ENCODE results near the gene POLR3E.

Gene POLR3E

GRCh38 chr16:22284637-22285036 lies 12.6 kb upstream of the POLR3E start:
- ATAC-seq: no peak
- TF ChIP-seq ZFP3 (CRISPR knock-in tag; IDR thresholded peaks at IDR 0.05) (no peak), TCF4 (CRISPR knock-in tag; IDR thresholded peaks at IDR 0.05; ENCODE audit: borderline replicate concordance) (no peak), SNAI2 (CRISPR knock-in tag; IDR thresholded peaks at IDR 0.05) (no peak), TOX (CRISPR knock-in tag; IDR thresholded peaks at IDR 0.05; ENCODE audit: borderline replicate concordance) (no peak), TSHZ2 (CRISPR knock-in tag; IDR thresholded peaks at IDR 0.05) (no peak), ZNF70 (CRISPR knock-in tag; IDR thresholded peaks at IDR 0.05) (no peak), CSDC2 (CRISPR knock-in tag; IDR thresholded peaks at IDR 0.05) (no peak), BACH2 (CRISPR knock-in tag; IDR thresholded peaks at IDR 0.05; ENCODE audit: borderline replicate concordance) (no peak), ZC3H10 (CRISPR knock-in tag; IDR thresholded peaks at IDR 0.05) (no peak)
- TF ChIP-seq, protein P1, sequence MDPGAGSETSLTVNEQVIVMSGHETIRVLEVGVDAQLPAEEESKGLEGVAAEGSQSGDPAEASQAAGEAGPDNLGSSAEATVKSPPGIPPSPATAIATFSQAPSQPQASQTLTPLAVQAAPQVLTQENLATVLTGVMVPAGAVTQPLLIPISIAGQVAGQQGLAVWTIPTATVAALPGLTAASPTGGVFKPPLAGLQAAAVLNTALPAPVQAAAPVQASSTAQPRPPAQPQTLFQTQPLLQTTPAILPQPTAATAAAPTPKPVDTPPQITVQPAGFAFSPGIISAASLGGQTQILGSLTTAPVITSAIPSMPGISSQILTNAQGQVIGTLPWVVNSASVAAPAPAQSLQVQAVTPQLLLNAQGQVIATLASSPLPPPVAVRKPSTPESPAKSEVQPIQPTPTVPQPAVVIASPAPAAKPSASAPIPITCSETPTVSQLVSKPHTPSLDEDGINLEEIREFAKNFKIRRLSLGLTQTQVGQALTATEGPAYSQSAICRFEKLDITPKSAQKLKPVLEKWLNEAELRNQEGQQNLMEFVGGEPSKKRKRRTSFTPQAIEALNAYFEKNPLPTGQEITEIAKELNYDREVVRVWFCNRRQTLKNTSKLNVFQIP (CRISPR knock-in tag; IDR thresholded peaks at IDR 0.05; ENCODE audit: borderline replicate concordance, low read depth): no peak

DNA sequence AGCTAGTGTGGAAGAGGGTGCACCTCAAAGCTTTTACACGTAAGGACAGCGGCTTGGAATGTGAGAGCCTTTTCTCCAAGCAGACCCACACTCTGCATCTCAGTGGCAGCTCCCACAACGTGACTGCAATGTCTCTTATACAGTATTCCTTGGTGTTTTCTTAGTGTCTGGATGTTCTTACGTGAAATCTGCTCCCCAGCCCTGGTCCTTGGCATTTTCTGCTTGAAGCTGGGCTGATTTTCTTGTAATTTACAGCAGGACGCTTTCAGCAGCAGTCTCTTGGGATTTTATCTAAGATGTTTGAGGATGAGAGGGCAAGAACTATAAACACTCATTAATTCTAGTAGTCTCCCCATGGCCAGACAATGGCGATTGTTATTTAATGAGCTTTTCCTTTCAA lies 12.1 kb upstream of the POLR3E start:
- TF ChIP-seq CSRNP3 (CRISPR knock-in tag; IDR thresholded peaks at IDR 0.05) (no peak), ZFP30 (CRISPR knock-in tag; IDR thresholded peaks at IDR 0.05) (no peak), ZFP3 (CRISPR knock-in tag; IDR thresholded peaks at IDR 0.05) (no peak), TOX (CRISPR knock-in tag; IDR thresholded peaks at IDR 0.05; ENCODE audit: borderline replicate concordance) (no peak)

DNA sequence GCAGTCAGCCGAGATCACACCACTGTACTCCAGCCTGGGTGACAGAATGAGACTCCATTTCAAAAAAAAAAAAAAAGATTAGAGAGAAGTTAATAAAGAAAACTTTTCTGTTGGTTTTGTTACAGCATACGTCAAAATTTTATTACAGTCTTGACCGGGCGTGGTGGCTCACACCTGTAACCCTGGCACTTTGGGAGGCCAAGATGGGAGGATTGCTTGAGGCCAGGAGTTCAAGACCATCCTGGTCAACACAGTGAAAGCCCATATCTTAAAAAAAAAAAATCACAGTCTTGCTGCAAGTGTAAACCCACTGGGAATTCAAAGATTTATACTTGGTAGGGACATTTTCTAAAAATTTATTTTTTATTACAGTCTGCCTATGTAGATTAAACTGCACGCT lies 6.2 kb upstream of the POLR3E start:
- TF ChIP-seq CSDC2 (CRISPR knock-in tag; IDR thresholded peaks at IDR 0.05): no peak
- no peak for TF ChIP-seq ZNF70 (CRISPR knock-in tag; IDR thresholded peaks at IDR 0.05)
- TF ChIP-seq TCF4 (CRISPR knock-in tag; IDR thresholded peaks at IDR 0.05; ENCODE audit: borderline replicate concordance): no peak
- no peak for TF ChIP-seq PPARA (CRISPR knock-in tag; IDR thresholded peaks at IDR 0.05; ENCODE audit: borderline replicate concordance)
- TF ChIP-seq ZNF8 (CRISPR knock-in tag; IDR thresholded peaks at IDR 0.05): no peak
- TF ChIP-seq ZFP30 (CRISPR knock-in tag; IDR thresholded peaks at IDR 0.05): no peak
- TF ChIP-seq, protein P1 (CRISPR knock-in tag; IDR thresholded peaks at IDR 0.05; ENCODE audit: borderline replicate concordance, low read depth): no peak
- TF ChIP-seq ESRRG (CRISPR knock-in tag; IDR thresholded peaks at IDR 0.05): no peak
- no peak for TF ChIP-seq ARNTL (CRISPR knock-in tag; IDR thresholded peaks at IDR 0.05; ENCODE audit: borderline replicate concordance, low read depth)
- no peak for TF ChIP-seq ISL1 (CRISPR knock-in tag; IDR thresholded peaks at IDR 0.05)
- TF ChIP-seq ZFP3 (CRISPR knock-in tag; IDR thresholded peaks at IDR 0.05): no peak
- no peak for TF ChIP-seq RARB (CRISPR knock-in tag; IDR thresholded peaks at IDR 0.05)
- TF ChIP-seq ZNF565 (CRISPR knock-in tag; conservative IDR thresholded peaks at IDR 0.05; ENCODE audit: low read depth): no peak
- no peak for TF ChIP-seq BACH2 (CRISPR knock-in tag; IDR thresholded peaks at IDR 0.05; ENCODE audit: borderline replicate concordance)
- no peak for TF ChIP-seq TSHZ2 (CRISPR knock-in tag; IDR thresholded peaks at IDR 0.05)

More for the DNA sequence above, 12.1 kb upstream of the POLR3E start:
- no peak for ATAC-seq

More for the DNA sequence above, 6.2 kb upstream of the POLR3E start:
- ATAC-seq: no peak
